CD14-positive monocyte (primary cell): ENCODE measurements around the gene HSH2D. TPM values are rescaled to one million over a fixed set of nuclear protein-coding genes. Genes with fewer than 3 reads are reported as not detected.

Experiments
- DNase-seq, 3 donors: peaks; one replicate each; pipeline ENCODE4 v3.0.0-alpha.2; 2011 to 2022
- H2AFZ ChIP-seq: 2 replicates; pipeline ENCODE4 v1.6.0; 2012; ENCODE audit warnings: mild to moderate bottlenecking, low read depth, low read length, inconsistent platforms; ENCODE audit not compliant: insufficient read depth, poor library complexity, severe bottlenecking
- H3K27ac ChIP-seq, 2 donors: 1 replicate in 1 of 2; 2 replicates in 1 of 2; pipeline ENCODE4 v1.5.1; 2012 to 2013; ENCODE audit warnings: low read length in 2 of 2, control low read depth in 1 of 2, inconsistent platforms in 1 of 2, low read depth in 1 of 2, mild to moderate bottlenecking in 1 of 2
- H3K27me3 ChIP-seq, 2 donors: one replicate each; pipeline versions ENCODE4 v1.6.0 to v1.6.1; 2011 to 2013; ENCODE audit warnings: low read length in 2 of 2; ENCODE audit not compliant: control insufficient read depth in 2 of 2, insufficient read depth in 2 of 2
- H3K36me3 ChIP-seq, 2 donors: replicated peaks in 1 of 2; 1 replicate in 1 of 2; 2 replicates in 1 of 2; pipeline versions ENCODE4 v1.5.1 to v1.6.1; 2012 to 2013; ENCODE audit warnings: low read length in 2 of 2, control low read depth in 1 of 2, inconsistent platforms in 1 of 2, mild to moderate bottlenecking in 1 of 2; ENCODE audit not compliant: insufficient read depth in 2 of 2, control insufficient read depth in 1 of 2
- H3K4me1 ChIP-seq, 2 donors: 1 replicate in 1 of 2; 2 replicates in 1 of 2; pipeline versions ENCODE4 v1.5.1 to v1.6.1; 2012 to 2013; ENCODE audit warnings: low read length in 2 of 2, control low read depth in 1 of 2, inconsistent platforms in 1 of 2, mild to moderate bottlenecking in 1 of 2, moderate library complexity in 1 of 2; ENCODE audit not compliant: insufficient read depth in 2 of 2, control insufficient read depth in 1 of 2
- H3K4me2 ChIP-seq: replicated peaks from 2 replicates; pipeline ENCODE3; 2012; ENCODE audit warnings: low read length, moderate library complexity, mild to moderate bottlenecking; ENCODE audit not compliant: poor library complexity, severe bottlenecking; ENCODE audit errors: extremely low read depth
- H3K4me3 ChIP-seq, 3 experiments: fragments of 200-600 bp in 1 of 3; sonication (generic) in 1 of 3; replicated peaks in 1 of 3; 1 replicate in 2 of 3; 2 replicates in 1 of 3; pipeline ENCODE4 v1.5.1; 2011 to 2013; ENCODE audit warnings: low read length in 3 of 3, mild to moderate bottlenecking in 3 of 3, control low read depth in 2 of 3, low read depth in 2 of 3, inconsistent platforms in 1 of 3, moderate library complexity in 1 of 3
- H3K79me2 ChIP-seq: 2 replicates; pipeline ENCODE4 v1.6.0; 2012; ENCODE audit warnings: mild to moderate bottlenecking, control low read depth, inconsistent platforms, low read length, moderate library complexity; ENCODE audit not compliant: insufficient read depth
- H3K9ac ChIP-seq: 2 replicates; pipeline ENCODE4 v1.6.0; 2017; ENCODE audit warnings: low read length, mild to moderate bottlenecking; ENCODE audit not compliant: insufficient read depth, poor library complexity, severe bottlenecking
- H3K9me3 ChIP-seq, 2 donors: replicated peaks in 1 of 2; 1 replicate in 1 of 2; 2 replicates in 1 of 2; pipeline versions ENCODE4 v1.5.1 to v1.6.1; 2012 to 2013; ENCODE audit warnings: low read length in 2 of 2, control low read depth in 1 of 2; ENCODE audit not compliant: control insufficient read depth in 1 of 2, insufficient read depth in 1 of 2
- H4K20me1 ChIP-seq: 2 replicates; pipeline ENCODE4 v1.6.0; 2012; ENCODE audit warnings: mild to moderate bottlenecking, low read length, control low read depth, moderate library complexity; ENCODE audit not compliant: insufficient read depth
- H3K27ac Mint-ChIP-seq, 7 donors: one replicate each; pipeline ENCODE4 v1.8.0; 2020; ENCODE audit warnings: mild to moderate bottlenecking in 7 of 7, mixed read lengths in 7 of 7, moderate library complexity in 6 of 7, inconsistent platforms in 2 of 7
- H3K27me3 Mint-ChIP-seq, 3 donors: one replicate each; pipeline ENCODE4 v1.8.0; 2021 to 2022; ENCODE audit warnings: low read depth in 3 of 3, mild to moderate bottlenecking in 3 of 3, mixed read lengths in 3 of 3, moderate library complexity in 3 of 3, inconsistent platforms in 1 of 3
- H3K36me3 Mint-ChIP-seq, 2 donors: one replicate each; pipeline ENCODE4 v1.8.0; 2020; ENCODE audit warnings: mixed read lengths in 2 of 2, inconsistent platforms in 1 of 2, mild to moderate bottlenecking in 1 of 2
- H3K4me1 Mint-ChIP-seq: one replicate; pipeline ENCODE4 v1.8.0; 2020; ENCODE audit warnings: mild to moderate bottlenecking, mixed read lengths
- H3K4me3 Mint-ChIP-seq, 2 donors: one replicate each; pipeline ENCODE4 v1.8.0; 2020; ENCODE audit warnings: mild to moderate bottlenecking in 2 of 2, mixed read lengths in 2 of 2, moderate library complexity in 1 of 2
- H3K9me3 Mint-ChIP-seq, 7 donors: one replicate each; pipeline ENCODE4 v1.8.0; 2020 to 2022; ENCODE audit warnings: mixed read lengths in 7 of 7, mild to moderate bottlenecking in 6 of 7, moderate library complexity in 6 of 7, inconsistent platforms in 2 of 7
- WGBS: methylation state at CpG from one replicate; pipeline ENCODE4 v1.1.5; 2013; ENCODE audit warnings: missing lambda C conversion rate; ENCODE audit not compliant: insufficient coverage; 5-methylcytosine and 5-hydroxymethylcytosine counted together
- intact Hi-C, 2 donors: fragments of 100-400 bp; cut with micrococcal nuclease; formaldehyde crosslinking; loops; one replicate each; pipeline versions ENCODE4 v1.15.0 to v1.15.1; 2023
- polyA plus RNA-seq, 3 donors: library from polyadenylated mRNA; depleted of rRNA in 1 of 3; unstranded in 2 of 3; stranded (reverse) in 1 of 3; fragments of 300-500 nt in 2 of 3; fragments of >200 nt in 1 of 3; fragmentation: Illumina TruSeq in 2 of 3; gene quantifications; 1 replicate in 2 of 3; 2 replicates in 1 of 3; pipeline ENCODE4 v1.2.3, GENCODE V29; 2012 to 2021
- TF ChIP-seq, protein P1 (sequence below): fragments of 200-600 bp; IDR thresholded peaks from one replicate; pipeline ENCODE4 v1.8.0; 2022; ENCODE audit warnings: antibody characterized with exemption, mild to moderate bottlenecking

Gene HSH2D
- polyA plus RNA-seq, 3 donors: 13.8 to 106 (median 16.7) TPM

DNA sequence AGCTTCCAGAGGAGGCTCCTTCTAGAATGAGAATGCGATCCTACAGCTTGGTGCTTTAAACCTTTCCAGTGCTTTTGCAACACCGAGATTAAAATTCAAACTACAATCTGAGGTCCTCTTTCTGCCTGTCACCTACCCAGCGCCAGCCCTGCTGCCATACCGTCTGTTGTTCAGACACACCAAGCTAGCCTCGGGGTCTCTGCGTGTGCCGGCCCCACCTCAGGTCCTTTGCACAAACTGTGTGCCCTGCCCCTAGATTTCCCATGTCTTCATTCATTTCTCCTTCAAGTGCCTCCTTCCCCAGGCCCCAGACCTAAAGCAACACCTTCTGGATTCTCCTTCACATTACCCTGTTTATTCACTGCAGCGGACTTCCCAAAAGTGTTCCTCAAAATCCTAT lies 11.1 kb downstream of the HSH2D start:
- Histone ChIP-seq H3K4me3 (no peak overlapping the region), H2AFZ (no peak overlapping the region), H3K4me1 (peaks cover 41 to 75% of the 10 kb centered on the region in 2 donors), H3K9ac (no peak overlapping the region), H3K27me3 (no peaks in the 10 kb centered on the region), H3K36me3 (peaks cover 48 to 72% of the 10 kb centered on the region in 2 donors), H3K9me3 (no peaks in the 10 kb centered on the region), H3K27ac (peak overlapping the region in 1 of 2 donors; percentile 54), H3K4me2 (no peak overlapping the region), H3K79me2 (peaks cover 51% of the 10 kb centered on the region), H4K20me1 (peaks cover 3% of the 10 kb centered on the region)
- TF ChIP-seq, protein P1, sequence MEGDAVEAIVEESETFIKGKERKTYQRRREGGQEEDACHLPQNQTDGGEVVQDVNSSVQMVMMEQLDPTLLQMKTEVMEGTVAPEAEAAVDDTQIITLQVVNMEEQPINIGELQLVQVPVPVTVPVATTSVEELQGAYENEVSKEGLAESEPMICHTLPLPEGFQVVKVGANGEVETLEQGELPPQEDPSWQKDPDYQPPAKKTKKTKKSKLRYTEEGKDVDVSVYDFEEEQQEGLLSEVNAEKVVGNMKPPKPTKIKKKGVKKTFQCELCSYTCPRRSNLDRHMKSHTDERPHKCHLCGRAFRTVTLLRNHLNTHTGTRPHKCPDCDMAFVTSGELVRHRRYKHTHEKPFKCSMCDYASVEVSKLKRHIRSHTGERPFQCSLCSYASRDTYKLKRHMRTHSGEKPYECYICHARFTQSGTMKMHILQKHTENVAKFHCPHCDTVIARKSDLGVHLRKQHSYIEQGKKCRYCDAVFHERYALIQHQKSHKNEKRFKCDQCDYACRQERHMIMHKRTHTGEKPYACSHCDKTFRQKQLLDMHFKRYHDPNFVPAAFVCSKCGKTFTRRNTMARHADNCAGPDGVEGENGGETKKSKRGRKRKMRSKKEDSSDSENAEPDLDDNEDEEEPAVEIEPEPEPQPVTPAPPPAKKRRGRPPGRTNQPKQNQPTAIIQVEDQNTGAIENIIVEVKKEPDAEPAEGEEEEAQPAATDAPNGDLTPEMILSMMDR: no peak
- H3K4me1 Mint-ChIP-seq: peaks cover 66% of the 10 kb centered on the region
- peak overlapping the region in 1 of 2 donors; percentile 17 for H3K4me3 Mint-ChIP-seq
- intact Hi-C loops: no loop called here
- H3K27ac Mint-ChIP-seq: peak overlapping the region in 6 of 7 donors; percentile 13 to 80 (median 53)
- H3K36me3 Mint-ChIP-seq: peaks cover 56 to 79% of the 10 kb centered on the region in 2 donors
- 95% methylated on average over 7 of the region's 8 CpGs for WGBS
- DNase-seq: no peak
- peaks cover 0 to 3% (median 0%) of the 10 kb centered on the region in 7 donors for H3K9me3 Mint-ChIP-seq
- H3K27me3 Mint-ChIP-seq: peaks cover 0 to 2% (median 0%) of the 10 kb centered on the region in 3 donors

DNA sequence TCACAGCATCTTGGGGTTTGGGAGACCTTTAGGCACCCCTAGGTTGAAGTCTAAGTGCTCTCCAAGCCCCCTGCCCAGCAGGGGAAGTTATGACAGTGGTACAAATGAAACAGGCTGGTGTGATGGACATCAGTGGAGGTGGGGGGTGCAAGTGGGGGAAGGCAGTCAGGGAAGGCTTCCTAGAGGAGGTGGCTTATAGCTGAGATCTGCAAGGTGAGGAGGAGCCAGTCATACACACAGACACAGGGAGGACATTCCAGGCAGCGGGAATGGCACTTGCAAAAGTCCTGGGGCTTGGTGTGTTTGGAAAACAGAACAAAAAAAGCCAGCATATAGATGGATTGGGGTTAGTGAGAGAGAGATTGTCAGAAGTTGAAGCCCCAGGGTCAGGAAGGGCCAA lies 11.6 kb downstream of the HSH2D start:
- no peaks in the 10 kb centered on the region for H3K27me3 ChIP-seq
- whole genome bisulfite sequencing: no CpG with 5 or more reads among the region's 1 CpG
- no peak overlapping the region for H3K4me2 ChIP-seq
- Mint-ChIP-seq H3K36me3 (peaks cover 56 to 79% of the 10 kb centered on the region in 2 donors), H3K4me1 (peaks cover 62% of the 10 kb centered on the region), H3K27me3 (peaks cover 0 to 2% (median 0%) of the 10 kb centered on the region in 3 donors), H3K27ac (peak overlapping the region in 6 of 7 donors; percentile 13 to 85 (median 50)), H3K9me3 (peaks cover 0 to 3% (median 0%) of the 10 kb centered on the region in 7 donors), H3K4me3 (no peak overlapping the region)
- no peak overlapping the region for H3K9ac ChIP-seq
- H3K27ac ChIP-seq: peak overlapping the region in 1 of 2 donors; percentile 28
- H3K4me3 ChIP-seq: no peak overlapping the region
- H3K36me3 ChIP-seq: peaks cover 48 to 72% of the 10 kb centered on the region in 2 donors
- H4K20me1 ChIP-seq: peaks cover 3% of the 10 kb centered on the region
- TF ChIP-seq, protein P1: no peak
- peaks cover 35 to 75% of the 10 kb centered on the region in 2 donors for H3K4me1 ChIP-seq
- no peak overlapping the region for H2AFZ ChIP-seq
- intact Hi-C loops: no loop called here
- DNase-seq: no peak
- no peaks in the 10 kb centered on the region for H3K9me3 ChIP-seq
- peaks cover 50% of the 10 kb centered on the region for H3K79me2 ChIP-seq
